CD4-positive, alpha-beta T cell treated with Interferon alpha-2 for 1 hour (primary cell): ENCODE measurements around the gene PRKCA.

Experiments
- DNase-seq, 2 donors: peaks; one replicate each; pipeline ENCODE4 v3.0.0-alpha.2; 2020 to 2022

The PRKCA gene

DNA sequence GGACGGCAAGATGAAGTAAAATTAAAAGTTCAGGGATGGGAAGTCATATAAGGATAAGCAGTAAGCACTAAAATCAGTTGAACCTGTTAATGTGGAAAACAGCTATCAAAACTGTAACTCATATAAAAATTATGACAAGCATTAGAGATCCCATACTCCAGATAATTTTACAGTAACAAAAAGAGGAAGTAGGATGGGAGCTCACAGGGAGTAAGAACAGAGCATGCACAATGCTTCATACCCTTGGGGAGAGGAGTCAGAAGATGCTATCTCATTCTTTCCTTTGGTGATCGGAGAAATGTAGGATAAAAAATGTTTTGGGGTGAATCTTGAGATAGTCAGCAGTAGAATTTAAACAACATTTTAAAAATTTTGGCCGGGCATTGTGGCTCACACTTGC is 367.8 kb downstream of the PRKCA start:
- DNase-seq = no peak

DNA sequence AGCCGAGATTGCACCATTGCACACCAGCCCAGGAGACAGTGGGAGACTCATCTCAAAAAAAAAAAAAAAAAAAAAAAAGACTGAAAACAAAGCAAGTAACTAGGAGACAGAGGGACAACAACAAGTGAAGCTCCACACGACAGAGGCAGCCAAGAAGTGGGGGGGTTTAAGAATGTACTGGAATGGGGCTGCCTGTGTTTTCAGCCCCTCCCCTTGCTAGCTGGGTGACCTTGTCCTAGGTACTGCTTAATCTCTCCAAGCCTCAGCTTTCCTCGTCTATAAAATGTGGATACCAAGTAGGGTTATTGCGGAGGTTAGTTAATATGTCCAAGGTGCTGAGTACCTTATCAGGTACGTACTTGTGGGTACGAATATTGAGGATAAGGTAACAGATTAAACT is 368.7 kb downstream of the PRKCA start:
- DNase-seq = peak in 1 of 2 donors; percentile 33

DNA sequence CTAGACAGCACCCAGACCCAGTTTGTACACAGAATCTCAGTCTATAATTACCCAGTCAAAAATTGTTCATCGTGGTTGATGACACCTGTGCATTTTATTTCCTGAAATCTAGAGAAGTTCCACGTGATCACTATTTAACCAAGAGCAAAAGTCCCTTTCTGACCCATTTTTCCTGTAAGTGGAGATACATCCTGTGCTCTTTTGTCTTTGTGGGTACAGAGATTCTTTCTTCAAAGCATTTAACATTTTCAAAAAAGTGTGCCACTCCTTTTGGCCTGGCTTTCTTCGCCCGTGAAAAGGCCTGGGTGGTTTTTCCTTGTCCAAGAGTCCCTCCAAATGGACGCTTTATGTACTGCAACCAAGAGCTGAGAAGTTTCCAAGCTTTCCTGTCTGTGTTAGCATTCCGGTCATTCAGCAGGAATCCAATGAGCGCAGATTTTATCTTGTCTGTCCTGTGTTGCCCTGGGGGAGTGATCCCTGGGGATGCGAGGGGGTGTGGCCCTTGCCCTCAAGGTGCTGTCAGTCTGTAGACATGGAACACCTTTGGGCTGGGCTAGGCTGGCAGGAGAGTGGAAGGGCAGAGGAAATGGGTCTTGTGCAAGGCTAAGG is 371.4 kb downstream of the PRKCA start:
- DNase-seq = peak; percentile 52 to 84

DNA sequence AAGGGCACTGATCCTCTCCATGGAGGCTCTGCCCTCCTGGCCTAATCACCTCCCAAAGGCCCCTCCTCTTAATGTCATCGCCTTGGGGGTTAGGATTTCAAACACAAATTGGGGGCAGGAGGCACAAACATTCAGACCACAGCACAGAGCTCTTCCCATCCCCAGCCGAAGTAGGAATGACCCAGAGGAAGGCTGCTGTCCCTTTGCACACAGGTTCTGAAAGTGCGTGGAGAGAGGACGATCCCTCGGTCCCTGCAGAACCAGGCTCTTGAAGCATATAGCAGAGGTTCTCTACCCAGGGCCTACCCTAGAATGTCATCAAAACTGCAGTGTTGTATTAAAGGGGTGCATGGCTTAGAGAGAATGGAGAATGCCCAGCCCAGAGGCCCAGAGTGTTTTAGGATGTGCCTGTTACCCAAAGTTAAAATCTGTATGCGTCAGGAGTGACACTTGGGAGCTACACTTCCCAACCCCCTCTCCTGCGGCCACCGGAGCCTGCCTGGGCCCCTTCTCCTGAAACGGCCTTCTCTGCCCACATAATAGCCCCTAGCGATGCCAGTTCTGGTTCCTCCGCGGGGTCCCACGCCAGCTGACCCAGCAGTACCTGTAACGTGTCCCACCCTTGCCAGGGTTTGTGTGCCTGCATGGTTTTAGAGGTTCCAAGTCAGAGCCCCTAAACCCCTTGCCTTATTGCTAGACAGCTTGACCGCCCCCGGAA is 373.0 kb downstream of the PRKCA start:
- DNase-seq = no peak

DNA sequence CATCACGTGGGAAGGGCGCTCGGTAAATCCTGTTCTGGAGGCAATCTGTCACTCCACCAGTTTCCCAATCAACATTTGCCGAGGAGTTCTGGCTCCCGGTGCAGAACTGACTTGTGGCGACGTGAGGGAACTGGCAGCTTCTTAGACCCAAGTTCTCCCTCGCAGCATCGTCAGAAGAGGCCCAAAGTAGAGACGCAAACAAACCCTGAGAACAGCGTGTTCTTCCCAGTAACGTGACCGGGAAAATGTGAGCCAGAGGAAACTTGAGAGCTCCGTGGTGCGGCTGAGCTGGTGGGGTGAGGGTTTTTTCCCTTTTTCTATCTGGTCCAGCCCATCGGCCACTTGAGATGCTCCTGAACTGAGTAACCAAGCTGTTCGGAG is 373.6 kb downstream of the PRKCA start:
- DNase-seq = no peak

DNA sequence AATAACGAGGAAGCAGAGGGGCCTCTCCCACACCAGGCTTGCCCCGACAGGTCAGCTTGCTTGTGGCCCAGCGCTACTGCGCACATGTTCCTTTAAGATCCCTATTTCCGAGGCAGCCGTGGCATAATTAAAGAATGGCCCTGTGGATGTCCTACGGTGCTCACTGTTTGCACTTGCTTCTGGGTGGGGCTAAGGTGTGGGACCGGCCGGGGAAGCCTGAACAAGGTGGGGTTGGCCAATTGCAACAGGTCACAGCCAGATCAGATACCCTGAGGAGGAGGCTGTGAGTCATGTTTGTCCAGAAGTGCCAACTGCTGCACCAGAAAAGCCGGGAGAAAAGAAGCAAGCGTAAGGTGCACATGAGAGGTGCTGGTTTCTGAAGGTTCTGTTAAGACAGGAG is 374.0 kb downstream of the PRKCA start:
- DNase-seq = no peak

DNA sequence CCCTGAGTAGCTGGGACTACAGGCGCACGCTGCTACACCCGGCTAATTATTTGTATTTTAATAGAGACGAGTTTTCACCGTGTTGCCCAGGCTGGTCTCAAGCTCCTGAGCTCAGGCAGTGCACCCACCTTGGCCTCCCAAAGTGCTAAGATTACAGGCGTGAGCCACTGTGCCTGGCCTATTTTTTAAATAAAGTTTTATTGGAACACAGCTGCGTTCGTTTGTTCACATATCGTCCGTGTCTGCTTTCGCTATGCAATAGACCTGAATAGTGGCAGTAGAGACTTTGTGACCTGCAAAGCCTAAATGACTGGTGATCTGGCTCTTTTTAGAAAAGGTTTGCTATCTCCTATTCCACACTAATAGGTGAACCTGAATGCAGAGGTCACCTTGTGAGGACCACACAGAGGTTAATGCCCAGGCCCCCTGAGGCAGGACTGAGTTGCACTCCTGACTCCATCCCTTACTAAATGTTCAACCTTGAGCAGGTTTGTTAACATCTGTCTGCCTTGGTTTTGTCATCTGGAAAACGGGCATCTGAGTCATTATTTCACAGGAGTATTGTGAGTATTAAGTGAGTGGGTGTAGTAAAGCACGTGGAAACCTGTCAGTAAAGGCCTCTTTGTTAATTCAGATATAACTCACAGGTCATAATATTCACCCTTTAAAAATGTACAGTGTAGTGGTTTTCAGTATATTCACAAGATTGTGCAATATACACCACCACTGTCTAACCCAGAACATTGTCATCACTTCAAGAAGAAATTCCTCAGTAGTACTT is 375.0 kb downstream of the PRKCA start:
- no peak for DNase-seq

DNA sequence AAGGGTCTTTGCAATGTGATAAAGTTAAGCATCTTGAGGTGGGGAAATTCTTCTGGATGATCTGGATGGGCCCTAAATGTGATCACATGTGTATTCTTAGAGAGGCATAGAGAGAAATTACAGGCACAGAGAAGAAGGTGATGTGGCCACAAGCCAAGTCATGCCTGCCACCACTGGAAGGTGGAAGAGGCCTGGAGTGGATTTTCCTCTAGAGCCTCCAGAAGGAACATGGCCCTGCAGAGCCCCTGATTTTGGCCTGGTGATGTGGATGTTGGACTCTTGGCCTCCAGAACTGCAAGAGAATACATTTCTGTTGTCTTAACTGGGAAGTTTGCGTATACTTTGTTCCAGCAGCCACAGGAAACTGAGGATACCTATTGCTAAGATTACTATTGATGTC is 375.6 kb downstream of the PRKCA start:
- no peak for DNase-seq

DNA sequence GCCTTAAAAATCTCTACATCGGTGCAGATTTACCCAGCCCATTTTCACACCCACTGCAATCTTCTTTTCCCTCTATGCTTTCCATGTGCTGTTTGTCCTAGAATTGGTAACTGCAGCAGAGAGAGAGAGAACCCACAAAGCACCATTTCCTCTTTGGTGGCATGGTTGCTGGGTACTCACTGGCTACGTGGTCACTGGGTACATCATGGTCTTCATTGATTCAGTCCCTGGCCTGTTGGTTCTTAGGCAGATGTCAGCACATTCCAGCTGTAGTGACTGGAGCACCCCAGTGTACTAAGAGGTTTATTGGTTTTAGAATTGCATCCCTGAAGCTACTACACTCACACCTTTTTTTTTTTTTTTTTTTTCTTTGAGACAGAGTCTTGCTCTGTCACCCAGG is 376.4 kb downstream of the PRKCA start:
- DNase-seq = no peak

DNA sequence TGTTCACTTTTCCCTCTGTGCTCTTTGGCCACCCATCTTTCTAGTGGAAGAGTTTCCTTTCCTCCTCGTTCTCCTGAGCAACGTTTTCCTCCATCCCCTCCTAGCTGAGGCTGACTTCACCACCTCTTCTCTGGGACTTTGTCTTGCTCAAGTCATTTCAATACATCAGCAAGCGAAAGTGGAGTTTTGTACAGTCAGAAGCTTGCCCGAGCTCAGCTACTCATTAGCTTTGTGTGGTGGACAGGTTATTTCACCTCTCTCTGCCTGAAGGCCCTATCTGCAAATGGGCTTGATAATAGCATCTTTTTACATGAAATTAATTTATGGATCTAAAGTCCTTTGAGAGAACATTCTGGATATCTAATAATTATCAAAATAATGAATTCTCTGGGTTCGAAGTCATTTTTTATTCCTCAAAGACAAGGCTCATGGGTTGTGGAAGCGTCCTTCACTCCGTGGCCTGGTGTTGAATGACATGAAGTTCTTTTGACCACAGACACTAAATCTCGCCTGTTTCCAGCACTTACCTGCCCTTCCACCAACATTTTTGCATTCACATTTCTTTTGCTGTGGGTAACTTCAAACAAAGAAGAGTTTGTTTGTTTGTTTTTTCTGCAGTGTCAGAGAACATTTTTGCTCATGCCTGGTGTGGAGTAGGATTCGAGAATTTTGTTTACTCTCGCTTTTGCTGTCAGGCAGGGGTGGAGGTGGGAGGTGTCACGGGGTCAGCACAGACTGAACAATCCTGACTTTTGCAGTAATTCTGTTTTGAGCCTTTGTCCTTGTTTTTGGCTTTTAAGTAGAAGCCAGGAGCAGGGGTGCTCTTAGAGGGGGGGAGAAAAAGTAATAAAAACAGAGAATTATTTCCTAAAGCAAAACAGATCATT is 377.5 kb downstream of the PRKCA start:
- no peak for DNase-seq

DNA sequence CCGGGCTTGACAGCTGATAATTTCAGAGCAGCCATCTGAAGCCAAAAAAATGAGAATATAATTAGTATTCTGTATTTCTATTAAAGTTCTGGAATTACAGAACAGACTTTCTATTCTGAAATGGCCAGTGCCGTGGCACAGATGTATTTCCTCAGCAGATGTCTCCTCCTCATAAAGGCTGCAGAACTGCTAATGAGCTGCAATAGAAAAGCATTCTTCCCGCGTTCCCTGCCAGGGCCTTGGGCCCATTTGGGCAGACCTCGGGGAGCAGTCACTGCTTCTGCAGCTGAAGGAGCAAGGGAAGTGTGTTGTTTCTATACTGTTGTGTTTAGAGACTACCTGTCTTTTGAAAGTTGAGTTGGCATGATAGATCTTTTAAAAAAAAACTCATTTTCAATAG is 379.9 kb downstream of the PRKCA start:
- DNase-seq = no peak

DNA sequence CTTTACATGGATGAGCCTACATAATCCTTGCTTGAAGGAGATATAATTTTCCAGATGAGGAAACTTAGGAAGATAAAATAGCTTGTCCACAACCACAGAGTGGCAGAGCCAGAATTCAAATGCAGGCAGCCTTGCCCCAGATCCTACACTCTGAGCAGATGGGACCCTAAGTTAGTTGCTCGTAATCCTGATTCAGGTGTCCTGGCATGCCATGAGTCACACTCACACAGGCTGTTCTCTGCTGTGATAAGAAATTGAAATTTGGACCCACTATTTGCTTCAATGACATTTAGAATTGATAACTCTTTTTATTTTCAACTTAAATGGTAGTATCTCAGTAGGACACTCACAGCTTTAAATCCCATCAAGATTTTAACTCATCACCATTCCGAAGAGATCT is 381.8 kb downstream of the PRKCA start:
- DNase-seq = no peak

DNA sequence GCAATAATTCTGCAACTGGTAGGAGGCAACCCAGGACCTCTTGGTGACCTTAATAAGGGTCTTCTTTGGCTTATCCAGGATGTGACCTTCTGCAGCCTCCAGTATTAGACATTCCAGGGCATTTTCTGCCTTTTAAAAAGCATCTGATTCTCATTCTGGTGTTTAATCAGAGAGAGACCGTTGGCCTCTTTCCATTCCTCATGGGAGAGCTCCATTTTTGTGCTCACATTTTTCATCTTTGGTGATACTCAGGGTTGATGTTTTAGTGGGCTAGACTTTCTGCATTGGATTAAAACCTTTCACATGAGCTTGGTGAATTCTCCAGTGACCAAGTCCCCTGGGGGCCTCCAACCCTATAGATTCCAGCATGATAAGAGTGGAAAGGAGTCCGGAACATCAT is 382.3 kb downstream of the PRKCA start:
- no peak for DNase-seq

DNA sequence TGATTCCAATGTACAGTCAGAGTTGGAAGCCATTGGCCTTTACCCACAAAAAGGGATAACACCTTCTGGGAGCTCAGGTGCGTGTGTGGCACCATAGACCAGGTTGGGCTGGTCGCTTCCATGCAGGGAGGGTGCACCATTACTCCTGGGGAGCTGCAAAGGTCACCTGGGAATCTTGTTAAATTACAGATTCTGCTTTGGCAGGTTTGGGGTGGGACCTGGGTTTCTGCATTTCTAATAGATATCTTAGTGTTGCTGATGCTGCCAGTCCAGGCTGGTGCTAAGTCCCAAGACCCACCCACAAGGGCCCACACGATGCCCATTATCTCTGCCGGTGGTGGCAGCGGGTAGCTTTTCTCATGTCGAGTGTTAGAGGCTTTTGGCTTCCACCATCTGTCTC is 384.2 kb downstream of the PRKCA start:
- no peak for DNase-seq

DNA sequence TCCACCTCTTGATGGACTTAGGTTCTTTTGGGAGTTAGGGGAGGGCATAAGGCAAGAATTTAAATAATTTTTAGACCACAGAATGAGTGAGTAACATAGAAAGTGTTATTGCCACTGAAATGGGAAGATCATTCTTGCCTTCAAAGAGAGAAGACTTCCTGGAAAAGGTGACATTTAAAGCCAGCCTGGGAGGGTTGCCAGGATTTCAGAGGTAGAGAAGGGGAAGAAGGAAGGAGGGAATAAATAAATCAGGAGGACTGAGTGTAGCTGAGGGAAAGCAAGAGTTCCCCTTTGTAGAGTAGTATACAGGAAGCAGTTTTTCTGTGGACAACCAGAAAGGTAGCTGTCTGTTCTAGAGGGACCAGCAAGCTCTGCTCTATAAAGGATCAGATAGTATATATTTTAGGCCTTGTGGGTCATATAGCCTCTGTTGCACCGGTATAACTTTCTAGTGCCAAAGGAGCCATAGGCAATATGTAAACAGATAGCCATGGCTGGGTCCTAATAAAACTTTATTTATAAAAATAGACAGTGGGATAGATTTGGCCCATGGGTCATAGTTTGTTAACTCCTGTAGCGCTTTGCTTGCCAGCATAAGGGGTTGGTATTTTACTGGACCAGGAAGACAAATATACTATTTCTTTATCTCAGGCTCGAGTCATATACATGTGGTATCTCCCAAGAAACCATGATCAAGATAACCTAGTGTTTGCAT is 385.3 kb downstream of the PRKCA start:
- no peak for DNase-seq

DNA sequence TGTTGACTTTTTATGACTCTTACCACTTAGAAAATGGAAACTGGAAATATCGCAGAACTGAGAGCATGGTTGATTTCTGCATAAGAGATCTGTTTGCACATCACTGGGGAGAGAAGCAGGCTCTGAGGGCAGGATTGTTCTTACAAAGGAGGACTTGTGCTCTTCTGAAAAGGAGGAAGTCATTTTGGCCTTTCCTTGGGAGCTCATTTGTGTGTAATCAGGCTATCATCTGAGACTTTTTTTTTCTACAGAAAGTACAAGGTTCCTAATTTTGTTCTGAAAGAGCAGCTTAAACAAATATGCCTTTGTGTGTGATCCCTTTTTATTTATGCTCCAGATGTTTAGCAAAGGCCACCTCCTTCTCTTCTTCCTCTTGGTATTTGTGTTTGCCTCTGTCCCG is 386.8 kb downstream of the PRKCA start:
- no peak for DNase-seq

DNA sequence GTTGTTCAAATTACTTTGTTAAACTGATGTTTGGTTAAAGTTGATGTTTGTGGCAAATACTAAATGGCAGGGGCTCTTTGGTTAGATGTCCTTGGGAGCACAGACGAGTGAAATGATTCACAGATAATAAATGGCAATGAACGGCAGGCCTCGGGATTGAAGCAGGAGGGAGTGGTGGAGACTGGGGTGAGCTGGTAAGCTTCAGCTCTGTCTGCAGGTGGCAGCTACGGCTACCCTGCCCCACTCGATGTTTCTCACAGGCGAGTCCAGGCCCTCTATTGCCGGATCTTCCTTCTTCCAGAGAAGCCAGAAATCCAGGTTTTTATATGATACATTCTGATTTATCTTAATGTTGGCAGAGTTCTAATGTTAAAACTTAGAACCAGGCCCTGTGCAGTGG is 387.8 kb downstream of the PRKCA start:
- no peak for DNase-seq

DNA sequence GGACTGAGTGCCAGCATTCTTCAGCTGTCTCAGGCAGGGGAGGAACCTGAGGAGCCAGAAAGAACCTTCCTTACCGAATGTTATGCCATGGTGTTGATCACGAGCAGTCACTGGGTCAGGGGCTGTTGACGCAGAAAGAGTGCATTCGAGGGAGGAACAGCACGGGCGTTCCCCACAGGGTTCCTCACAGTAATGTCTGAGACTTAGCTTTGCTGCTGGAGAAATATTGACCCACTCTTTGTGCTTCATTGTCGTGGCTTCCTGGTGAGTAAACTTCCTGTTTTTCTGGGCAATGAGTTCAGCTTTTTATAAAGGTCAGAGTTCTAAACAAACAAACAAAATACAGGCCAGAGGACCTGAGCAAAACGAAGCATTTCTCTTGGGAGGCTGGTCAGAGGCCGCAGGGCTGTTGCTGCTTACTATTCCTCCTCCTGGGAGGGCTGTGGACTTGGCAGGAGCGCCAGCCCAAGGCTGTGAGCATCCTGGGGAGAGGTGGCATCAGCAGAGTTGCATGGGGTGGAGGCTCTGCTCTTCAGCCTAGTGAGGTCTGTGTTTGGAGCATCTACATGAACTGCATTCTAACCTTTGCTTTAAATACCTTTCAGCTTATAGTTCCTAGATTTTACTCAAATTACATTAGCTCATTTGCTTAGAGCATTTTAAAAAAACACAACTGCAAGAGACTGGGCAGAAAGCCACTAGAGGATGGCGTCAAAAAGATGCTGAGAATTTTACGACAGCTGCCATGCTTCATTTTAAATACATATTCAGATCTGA is 389.4 kb downstream of the PRKCA start:
- no peak for DNase-seq

DNA sequence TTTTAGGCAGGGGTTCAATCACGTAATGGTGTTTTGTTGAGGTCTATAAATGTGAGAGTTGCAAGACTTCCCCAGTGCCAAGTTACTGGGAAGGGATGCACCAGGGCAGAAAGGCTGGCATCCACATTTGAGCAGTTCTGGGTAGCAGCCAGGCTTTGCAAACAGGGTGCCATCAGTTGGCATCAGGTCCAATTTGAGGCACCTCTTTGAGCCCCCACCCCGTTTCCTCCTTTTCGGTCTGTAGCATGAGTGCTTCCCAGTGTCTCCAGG is 389.9 kb downstream of the PRKCA start:
- no peak for DNase-seq

DNA sequence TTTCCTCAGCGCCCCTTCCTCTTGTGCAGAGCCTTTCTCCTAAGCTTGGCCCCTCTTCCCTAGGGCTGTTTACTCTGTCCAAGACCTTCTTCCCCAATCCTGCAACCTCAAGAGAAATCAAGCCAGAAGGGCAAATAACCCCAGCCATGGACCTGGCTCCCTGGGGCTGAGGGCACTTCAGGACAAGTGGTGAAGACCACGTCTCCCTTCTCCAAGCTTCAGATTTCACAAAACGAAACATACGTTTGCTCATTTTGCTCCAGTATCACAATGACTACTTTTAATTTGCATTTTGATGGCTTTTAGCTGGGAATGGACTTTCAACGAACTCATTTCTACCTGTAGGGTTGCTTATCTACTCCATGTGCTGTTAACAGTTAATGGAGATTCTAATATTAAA is 392.7 kb downstream of the PRKCA start:
- no peak for DNase-seq

DNA sequence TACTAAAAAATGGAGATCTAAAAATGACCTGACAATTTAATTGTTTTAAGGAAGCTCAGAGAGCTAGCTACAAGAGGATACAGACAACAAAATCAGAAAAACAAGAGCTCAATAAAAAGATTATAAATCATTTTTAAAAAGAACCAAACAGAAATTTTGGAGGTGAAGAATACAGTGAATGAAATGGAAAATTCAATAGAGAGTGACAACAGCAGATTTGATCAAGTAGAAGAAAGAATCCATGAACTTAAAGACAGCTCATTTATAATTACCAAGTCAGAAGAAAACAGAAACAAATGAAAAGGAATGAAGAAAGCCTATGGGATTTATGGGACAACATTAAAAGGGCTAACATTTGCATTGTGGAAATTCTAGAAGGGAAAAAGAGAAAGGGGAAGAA is 395.9 kb downstream of the PRKCA start:
- DNase-seq = no peak

DNA sequence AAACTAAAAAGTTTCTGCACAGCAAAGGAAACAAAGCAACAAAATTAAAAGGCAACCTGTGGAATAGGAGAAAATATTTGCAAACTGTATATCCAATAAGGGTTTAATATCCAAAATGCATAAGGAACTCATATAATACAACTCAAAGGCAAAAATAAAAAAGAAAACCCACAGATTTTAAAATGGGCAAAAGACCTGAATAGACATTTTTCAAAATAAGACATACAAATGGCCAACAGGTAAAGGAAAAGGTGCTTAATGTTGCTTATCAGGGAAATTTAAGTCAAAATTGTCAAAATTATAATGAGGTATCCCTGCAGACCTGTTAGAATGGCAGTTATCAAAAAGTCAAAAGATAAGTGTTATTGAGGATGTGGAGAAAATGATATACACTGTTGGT is 399.0 kb downstream of the PRKCA start:
- DNase-seq = no peak
